NCI-H1105 treated with DMSO at 0.1 percent for 48 hours (cell line): ENCODE measurements around the gene GPN3.
"Not testable (repeated sequence)": the region's sequence is repeated elsewhere in the genome, so short reads cannot be mapped to it uniquely, and the experiment has no call there.

Experiments
- DNase-seq: peaks from one replicate; lab custom pipeline; 2025; lab: John Stamatoyannopoulos, UW

Gene GPN3

DNA sequence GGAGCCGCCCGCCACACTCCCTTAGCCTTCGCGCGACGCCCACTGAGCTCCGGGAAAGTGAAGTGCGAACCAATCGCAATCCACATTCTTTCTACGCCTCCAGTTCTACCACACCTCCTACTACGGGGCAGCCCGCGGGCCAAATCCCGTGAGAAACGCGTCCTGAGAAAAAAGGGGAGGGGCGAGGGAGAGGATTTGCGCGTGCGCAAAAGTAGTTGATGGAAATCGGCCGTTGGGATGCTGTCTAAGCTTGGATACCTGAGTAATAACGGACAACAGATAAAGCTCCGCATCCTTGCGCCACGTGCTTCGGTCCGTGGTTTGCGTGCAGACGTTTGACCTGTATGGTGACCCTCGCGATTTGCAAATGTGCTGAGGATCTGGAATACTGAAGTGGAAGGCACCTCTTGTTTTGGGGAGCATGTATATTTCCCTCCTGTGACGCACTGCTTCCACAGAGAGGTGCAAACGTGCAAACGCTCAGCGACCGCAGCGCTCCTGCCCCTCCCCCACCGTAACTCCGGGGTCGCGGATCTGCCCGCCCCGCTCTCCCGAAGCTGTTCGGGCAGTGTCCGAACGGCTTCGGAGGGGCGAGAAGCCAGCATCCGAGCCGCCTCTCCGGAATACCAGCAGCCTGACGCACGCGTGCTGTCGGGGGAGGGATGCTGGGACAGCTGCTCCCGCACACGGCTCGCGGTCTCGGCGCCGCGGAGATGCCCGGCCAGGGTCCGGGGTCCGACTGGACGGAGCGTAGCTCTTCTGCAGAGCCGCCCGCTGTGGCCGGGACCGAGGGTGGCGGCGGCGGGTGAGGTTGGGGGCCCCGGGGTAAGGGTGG lies at the start of gene GPN3, which contains the start of gene FAM216A:
GPN3 (minus strand) TSS at position 44 of the 835 bp plus-strand sequence. CDS start 54 bp downstream, outside the sequence.
FAM216A (plus strand) TSS at position 632 of the 835 bp plus-strand sequence; CDS start at position 663, 31 bp downstream.
- DNase-seq: peak; percentile 98

DNA sequence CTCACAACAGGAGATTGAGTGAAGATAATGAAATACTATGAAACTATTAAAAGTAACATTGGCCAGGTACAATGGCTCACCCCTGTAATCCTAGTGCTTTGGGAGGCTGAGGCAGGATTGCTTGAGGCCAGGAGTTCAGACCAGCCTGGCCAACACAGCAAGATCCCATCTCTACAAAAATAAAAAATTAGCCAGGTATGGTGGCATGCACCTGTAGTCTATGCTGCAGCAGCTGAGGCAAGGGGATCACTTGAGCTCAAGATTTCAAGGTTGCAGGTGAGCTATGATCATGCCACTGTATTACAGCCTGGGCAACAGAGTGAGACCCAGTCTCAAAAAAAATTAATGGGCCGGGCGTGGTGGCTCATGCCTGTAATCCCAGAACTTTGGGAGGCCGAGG lies 48.9 kb upstream of the GPN3 start:
- no peak for DNase-seq

DNA sequence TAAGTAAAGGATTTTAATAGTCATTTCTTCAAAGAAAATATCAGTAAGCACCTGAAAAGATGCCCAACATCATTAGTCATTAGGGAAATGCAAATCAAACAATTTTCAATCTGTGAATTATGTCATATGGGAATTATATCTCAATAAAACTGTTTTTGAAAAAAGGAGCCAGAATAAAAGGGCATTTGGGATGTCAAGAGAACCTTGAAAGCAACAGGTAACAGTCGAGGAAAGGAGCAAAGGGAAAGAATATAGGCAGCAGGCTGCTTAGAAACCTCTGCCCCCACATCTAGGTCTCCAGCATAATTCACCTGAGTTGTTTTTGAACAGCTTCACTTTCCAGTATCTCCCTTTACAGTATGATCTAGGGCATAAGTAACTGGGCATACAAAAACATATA lies 46.3 kb upstream of the GPN3 start:
- no peak for DNase-seq

DNA sequence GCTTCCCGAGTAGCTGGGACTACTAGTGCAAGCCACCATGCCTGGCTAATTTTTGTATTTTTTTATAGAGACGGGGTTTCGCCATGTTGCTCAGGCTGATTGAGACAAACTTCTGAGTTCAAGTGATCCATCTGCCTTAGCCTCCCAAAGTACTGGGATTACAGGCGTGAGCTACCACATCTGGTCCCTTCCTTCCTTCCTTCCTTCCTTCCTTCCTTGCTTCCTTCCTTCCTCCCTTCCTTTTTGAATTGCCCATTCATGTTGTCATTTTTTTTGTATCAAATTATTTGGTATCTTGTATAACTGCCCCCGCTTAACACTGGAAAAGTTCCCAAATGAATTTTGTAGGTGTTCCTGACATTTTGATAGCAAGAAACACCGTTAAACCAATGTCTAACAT lies 45.8 kb upstream of the GPN3 start:
- no peak for DNase-seq

DNA sequence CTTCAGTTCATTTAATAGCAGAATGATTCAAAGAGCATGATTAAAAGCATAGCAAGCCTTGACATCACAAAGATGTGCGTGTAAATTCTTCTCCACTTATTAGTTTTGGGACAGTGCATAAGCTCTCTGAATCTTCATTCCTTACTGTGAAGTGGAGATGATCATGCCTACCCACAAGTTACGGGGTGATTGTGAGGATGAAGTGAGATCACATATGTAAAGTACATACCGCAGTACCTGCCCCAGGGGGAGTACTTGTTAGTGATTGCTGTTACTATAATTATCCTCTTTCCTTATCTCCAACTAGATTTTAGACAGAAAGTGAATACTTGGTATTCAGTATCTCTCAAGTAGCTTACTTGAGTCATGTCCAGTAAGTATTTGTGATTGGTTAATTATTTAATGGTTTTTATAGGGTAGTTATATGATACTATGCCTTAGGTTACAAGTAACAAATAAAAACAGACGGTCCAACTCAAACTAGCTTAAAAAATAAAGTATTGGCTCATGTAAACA lies 40.1 kb upstream of the GPN3 start:
- DNase-seq: no peak

DNA sequence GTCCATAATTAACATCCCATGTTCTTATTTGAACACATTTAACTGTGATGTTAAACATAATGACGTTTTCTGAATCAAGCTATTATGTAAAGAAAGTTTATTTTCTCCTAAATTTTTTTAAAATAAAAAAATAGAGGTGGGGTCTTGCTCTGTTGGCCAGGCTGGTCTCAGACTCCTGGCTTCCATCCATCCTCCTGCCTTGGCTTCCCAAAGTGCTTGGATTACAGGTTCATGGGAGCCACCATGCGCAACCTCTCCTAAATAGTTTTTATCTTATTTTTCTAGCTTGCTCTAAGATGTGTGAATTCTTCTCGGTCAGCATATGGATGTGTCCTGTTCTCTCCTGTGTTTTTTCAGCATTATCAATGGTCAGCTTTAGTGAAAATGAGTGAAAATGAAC lies 37.3 kb upstream of the GPN3 start:
- no peak for DNase-seq

DNA sequence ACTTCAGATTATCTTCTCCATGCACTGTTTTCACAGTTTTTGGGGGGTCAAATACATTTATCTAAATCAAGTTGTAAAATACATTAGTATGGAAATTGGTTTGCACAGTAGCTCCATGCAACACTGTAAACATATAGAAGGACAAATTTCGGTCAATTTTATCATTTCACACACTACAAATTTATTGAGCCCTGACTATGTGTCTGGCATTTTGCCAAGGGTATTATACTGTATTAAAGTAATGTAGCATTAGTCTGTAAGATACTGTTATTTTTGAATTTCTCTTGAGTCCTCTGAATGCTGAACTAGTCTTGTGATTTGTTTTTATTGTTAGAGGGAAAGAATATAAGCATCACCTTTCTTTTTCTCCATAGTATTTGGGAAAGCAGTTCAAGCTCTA lies 35.4 kb upstream of the GPN3 start:
- DNase-seq: no peak

DNA sequence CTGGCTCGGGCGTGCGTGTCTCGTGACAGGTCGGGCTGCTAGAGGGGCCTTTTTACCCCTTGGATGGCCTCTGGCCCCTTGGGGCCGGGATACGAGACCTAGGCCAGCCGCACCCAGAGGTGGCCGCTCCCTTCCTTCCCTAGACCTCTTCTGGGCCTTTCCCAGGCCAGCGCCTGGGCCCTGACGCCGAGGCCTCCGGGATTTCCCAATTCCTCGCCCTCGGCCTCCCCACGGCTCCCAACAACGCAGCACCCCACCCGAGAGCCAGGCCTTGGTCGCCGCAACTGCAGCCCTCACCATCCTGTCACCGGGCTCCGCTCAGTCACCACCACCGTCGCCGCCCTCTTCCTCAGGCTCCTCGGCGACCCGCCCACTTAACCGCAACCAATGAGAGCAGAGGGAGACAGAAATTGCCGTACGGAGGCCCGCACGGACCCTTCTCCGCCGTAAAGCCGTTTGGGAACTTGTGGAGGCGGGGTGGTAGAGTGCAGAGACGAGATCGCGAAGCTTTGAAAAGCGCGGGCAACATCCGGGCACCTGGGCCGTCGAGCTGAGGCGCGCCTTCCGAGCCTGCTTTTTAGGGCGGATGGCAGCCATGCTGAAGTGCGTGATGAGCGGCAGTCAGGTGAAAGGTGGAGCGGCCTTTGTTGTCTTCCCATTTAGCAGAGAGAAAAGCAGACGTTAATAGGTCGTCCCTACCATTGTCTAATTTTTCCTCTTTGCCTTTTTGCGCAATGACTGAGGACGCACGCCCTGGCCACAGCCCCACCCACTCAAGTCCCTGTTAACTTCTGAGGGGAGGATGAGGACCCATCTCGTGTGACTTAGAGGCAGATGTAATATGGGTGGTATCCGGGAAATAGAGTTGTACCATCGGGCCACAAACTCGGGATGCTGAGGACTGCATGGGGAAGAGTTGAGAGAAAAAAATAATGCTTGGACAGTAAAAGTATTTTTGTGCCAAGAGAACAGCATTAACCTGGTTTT lies 34.0 kb upstream of the GPN3 start, which contains the start of the genes RAD9B and VPS29:
RAD9B (plus strand) TSS at position 580 of the 987 bp plus-strand sequence; CDS start at position 587, 7 bp downstream.
VPS29 (minus strand) TSS at position 360 of the 987 bp plus-strand sequence; CDS start at position 300, 60 bp downstream.
- peak; percentile 98 for DNase-seq

DNA sequence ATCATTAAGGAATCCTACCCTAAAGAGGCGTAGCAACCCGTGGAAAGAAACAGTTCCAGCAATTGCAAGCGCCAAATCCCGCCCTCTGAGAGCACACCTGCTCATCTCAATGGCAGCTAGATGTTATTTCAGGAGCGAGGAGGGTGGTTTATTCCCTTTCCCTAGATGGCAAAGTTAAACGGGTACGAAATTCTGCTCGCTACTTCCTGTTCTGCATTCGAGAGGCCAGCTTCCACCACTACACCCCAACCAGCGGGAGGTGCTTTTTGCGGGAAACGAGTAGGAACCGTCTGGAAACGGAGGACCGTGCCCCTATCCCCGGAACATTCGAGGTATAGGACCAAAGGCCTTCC lies 33.3 kb upstream of the GPN3 start:
- peak; percentile 57 for DNase-seq

DNA sequence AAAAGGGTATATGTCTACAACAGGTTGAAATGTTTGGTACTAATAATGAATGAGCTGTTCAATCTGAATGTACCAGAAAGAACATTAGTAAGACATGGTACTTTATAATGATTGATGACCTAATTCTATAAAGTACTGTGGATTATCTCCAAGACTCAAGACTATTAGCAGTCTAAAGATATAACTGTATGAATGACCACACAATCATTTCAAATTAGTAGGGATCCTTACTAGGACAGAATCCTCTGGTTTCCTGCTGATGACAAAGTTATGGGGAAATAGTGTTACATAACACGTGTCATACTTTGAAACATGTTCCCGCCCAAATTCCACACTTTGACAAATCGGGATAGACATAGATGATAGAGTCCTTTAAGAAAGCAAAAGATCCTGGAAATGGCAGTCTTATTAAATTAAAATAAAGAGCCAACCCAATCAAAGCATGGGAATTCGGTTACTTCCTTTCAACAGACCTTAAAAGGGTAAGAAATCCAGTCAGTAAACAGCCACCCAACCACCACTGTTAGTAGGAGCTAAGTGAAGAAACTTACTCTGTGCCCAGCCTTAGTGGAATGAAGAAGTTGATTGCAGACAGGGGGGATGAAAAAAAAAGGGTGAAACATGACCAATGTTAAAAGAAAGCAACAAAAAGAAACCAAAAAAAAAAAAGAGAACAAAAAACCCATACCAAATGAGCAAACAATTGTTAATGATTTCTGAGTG lies 31.1 kb upstream of the GPN3 start:
- DNase-seq: no peak

DNA sequence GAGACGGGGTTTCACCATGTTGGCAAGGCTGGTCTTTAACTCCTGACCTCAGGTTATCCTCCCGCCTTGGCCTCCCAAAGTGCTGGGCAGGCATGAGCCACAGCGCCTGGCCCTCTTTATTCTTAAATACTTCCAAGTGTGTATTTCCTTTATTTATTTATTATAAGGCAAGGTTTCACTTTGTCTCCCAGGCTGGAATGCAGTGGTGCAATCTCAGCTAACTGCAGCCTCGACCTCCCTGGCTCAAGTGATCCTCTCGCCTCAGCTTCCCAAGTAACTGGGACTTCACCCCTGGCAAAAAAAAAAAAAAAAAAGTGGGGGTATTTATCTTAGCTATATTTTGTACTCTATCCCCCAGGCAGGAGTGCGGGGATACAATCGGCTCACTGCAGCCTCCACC lies 7.4 kb upstream of the GPN3 start:
- DNase-seq: no peak

DNA sequence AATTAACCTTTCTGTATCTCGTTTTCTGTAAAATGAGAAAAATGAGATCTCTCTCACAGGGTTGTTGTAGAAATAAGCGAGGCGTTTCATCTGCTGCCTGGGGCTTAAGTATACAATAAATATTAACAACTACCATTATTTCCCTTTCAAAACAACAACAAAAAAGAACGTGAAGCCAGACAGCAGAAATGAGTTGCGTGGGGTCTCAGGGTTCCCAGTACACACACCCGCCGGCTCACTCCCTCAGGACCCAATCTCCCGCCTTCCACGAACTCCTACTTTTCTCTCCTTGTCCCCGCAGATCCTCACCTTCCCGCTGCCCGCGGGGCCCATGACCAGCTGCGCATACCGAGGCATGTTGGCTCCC lies 227 bp downstream of the GPN3 start:
- DNase-seq: no peak

DNA sequence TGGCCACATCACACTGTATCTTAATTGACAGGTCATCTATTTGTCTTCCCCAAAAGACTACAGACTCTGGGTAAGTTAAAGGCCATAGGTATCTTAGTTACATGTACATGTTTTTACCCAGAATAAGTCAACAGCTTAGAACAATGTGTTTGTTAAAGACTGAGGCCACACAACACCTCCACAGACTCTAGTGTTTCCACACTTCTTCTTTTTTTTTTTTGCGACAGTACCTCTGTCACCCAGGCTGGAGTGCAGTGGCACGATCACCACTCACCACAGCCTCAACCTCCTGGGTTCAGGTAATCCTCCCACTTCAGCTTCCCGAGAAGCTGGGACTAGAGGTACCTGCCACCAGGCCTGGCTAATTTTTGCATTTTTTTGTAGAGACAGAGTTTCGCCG lies 1.3 kb downstream of the GPN3 start:
- DNase-seq: no peak

DNA sequence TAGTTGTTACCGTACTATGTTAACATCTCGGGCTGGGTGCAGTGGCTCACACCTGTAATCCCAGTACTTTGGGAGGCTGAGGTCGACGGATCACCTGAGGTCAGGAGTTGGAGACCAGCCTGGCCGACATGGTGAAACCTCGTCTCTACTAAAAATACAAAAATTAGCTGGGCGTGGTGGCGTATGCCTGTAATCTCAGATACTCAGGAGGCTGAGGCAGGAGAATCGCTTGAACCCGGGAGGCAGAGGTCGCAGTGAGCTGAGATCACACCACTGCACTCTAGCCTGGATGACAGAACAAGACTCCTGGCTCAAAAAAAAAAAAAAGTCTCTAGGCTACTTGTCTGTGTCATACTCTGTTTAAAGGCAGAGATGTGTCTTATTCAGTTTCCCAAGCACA lies 2.3 kb downstream of the GPN3 start:
- DNase-seq: not testable (repeated sequence)

DNA sequence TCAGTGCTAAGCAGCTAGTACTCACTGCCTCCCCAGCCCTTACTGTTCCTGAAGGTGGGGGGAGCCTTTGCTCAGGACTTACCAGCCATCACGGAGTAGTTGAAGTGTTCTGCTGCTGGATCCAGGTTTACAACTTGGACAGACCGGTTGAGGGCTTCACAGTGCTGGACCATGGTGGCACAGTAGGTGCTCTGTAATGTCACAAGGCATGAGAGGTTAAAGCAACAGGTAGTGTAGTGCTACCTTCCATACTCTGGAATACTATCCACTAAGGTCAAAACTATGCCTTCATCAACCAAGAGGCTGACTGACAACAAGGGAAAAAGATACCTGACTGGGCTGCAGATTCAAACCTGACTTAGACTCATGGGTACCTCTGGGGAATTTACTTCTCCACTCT lies 3.0 kb downstream of the GPN3 start:
- no peak for DNase-seq

DNA sequence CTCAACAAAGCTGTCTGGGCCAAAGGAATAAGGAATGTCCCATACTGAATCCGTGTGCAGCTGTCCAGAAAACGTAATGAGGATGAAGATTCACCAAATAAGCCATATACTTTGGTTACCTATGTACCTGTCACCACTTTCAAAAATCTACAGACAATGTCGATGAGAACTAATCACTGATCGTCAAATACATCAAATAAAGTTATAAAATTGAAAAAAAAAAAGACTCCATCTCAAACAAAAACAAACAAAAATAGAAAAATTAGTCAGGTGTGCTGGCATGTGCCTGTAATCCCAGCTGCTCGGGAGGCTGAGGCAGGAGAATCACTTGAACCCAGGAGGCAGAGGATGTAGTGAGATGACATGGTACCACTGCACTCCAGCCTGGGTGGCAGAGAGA lies 6.9 kb downstream of the GPN3 start:
- not testable (repeated sequence) for DNase-seq

DNA sequence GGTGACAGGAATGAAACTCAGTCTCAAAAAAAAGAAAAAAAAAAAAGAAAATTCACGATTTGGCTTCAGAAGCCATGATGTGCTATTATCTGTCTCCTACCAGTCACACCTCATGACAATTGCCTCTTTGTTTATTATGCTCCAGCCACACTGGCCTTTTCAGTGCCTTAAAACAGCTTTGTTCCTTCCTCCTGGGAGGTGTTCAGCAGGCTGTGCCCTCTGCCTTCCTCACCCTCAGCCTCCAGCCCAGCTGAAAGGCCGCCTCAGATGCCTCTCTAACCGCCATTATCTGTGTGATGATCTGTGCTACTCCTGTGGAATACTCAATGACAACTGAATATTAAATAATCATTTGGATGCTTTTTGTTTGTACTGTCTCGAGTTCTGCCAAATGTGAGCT lies 9.3 kb downstream of the GPN3 start:
- DNase-seq: no peak

DNA sequence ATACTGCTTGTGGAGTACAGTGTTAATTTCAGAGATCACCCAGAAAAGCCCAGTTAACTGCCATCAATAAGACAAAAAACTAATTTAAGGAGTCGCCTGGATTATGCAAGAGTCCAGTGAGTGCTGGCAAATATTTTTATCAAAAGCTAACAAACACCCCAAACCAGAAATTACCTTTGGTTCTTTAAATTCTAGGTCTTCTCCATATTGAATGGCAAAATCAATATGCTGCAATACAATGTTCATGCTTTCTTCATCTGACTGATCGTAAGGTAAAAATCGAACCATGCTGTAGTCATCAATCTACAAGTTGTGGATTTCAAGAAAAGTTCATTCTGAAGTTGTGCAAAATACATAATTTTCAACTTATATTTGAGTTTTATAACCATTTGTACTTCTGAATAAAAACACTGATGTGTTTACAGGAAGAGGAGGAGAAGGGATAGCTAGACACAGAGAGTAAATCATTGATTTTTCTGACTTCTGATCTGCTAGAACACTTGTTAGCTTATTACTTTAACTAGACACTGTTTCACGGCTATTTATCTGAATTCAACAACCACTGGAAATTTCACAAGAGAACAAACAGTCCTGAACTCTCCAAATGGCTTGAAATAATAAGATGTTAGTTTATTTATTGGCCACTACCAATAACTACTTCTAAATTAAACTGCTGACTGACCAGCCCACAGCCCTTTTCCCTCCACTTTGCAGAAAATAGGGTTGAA lies 14.3 kb downstream of the GPN3 start:
- DNase-seq: no peak

DNA sequence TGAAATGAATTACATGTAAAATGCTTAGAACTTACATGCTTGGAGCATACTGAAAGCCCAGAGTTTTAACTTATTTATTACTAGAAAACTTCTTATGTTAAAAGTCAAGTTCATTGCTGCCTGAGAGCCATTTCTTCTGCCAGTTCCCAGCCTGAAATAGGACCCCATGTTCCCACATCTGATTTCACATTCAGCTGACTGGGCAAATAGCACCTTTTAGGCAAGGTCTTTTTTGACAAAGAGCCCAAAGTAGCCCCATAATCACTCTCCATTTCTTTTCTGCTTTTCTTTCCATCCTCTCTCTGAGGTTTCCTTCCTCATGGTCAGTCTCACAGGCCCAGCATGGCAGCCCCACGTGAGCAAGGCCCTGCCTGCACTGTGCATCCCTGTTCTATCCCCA lies 16.8 kb downstream of the GPN3 start:
- DNase-seq: no peak

DNA sequence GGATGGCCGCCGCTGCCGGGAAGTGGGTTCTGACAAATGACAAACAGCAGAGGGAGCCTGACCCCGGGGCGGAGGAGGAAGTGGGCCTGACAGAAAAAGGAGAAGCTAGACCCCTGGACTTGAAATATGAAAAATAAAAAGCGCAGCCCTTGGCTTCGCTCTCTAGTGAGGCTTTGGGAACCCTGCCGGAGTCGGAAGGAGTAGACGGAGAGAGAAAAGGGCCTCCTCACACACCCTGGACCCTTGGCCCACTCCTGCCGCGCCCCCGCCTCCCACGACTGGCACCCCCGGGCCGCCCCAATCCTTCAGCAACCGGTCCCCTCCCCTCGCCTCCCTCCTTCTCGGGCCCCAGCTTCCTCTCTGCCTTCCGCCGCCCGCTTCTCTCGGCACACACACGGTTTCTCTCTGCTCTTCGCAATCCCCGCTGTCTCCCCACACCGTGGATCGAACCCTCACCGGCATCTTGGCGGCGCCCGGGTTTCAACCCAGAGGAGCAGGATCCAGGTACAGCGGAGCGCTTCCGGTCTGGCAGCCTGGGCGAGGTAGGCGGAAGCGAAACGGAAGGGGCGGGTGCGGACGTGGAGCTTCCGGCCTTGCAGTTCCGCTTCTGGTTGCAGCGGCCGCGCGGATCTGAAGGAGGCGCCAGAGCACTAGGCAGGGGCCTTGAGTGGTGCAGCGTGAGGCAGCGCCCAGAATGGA lies 18.1 kb downstream of the GPN3 start, which contains the start of gene ARPC3:
ARPC3 (minus strand) TSS at position 539 of the 699 bp plus-strand sequence; CDS start at position 462, 77 bp downstream.
- peak; percentile 93 for DNase-seq
